Neural progenitor cell (in vitro differentiated cells): Measurements from ENCODE around the gene ADORA2A. TPM values are rescaled to one million over a fixed set of nuclear protein-coding genes. Genes with fewer than 3 reads are reported as not detected.
A peak's percentile ranks its signal among the peaks of the same experiment; 100 is the strongest.

Source experiments
- DNase-seq: peaks from one replicate; pipeline ENCODE4 v3.0.0-alpha.2; 2016; ENCODE audit warnings: low spot score
- H2AFZ ChIP-seq: fragments of 200-600 bp; sonication (generic); replicated peaks from 2 replicates; pipeline ENCODE4 v1.6.1; 2016; ENCODE audit warnings: antibody characterized with exemption
- H3F3A ChIP-seq: fragments of 200-600 bp; sonication (generic); 2 replicates; pipeline ENCODE4 v1.6.1; 2016; ENCODE audit warnings: antibody characterized with exemption, low read depth
- H3K27ac ChIP-seq: fragments of 200-600 bp; sonication (generic); 2 replicates; pipeline ENCODE4 v1.5.1; 2016; ENCODE audit warnings: mild to moderate bottlenecking
- H3K27me3 ChIP-seq: fragments of 200-600 bp; sonication (generic); 2 replicates; pipeline ENCODE4 v1.6.1; 2016; ENCODE audit warnings: mild to moderate bottlenecking, moderate library complexity
- H3K36me3 ChIP-seq: fragments of 200-600 bp; sonication (generic); 2 replicates; pipeline ENCODE4 v1.5.1; 2016
- H3K4me1 ChIP-seq: fragments of 200-600 bp; sonication (generic); 2 replicates; pipeline ENCODE4 v1.6.1; 2016; ENCODE audit warnings: mixed run types
- H3K4me2 ChIP-seq: fragments of 200-600 bp; sonication (generic); 2 replicates; pipeline ENCODE4 v1.6.1; 2016
- H3K4me3 ChIP-seq: fragments of 200-600 bp; sonication (generic); 2 replicates; pipeline ENCODE4 v1.5.1; 2016
- H3K79me2 ChIP-seq: fragments of 200-600 bp; sonication (generic); 2 replicates; pipeline ENCODE4 v1.6.1; 2016; ENCODE audit warnings: low read depth
- H3K9ac ChIP-seq: fragments of 200-600 bp; sonication (generic); 2 replicates; pipeline ENCODE4 v1.6.1; 2016
- H3K9me3 ChIP-seq: fragments of 200-600 bp; sonication (generic); 2 replicates; pipeline ENCODE4 v1.5.1; 2016; ENCODE audit warnings: low read depth
- H4K20me1 ChIP-seq: fragments of 200-600 bp; sonication (generic); 2 replicates; pipeline ENCODE4 v1.6.1; 2016; ENCODE audit warnings: low read depth
- H3K27ac Mint-ChIP-seq: 3 replicates; pipeline ENCODE4 v1.8.0; 2021; ENCODE audit warnings: mixed read lengths
- H3K27me3 Mint-ChIP-seq: 2 replicates; pipeline ENCODE4 v1.8.0; 2022; ENCODE audit warnings: low read depth, mild to moderate bottlenecking, inconsistent platforms, moderate library complexity, mixed read lengths; ENCODE audit not compliant: insufficient read depth
- H3K36me3 Mint-ChIP-seq: 3 replicates; pipeline ENCODE4 v1.8.0; 2021; ENCODE audit warnings: mixed read lengths
- H3K4me1 Mint-ChIP-seq: 3 replicates; pipeline ENCODE4 v1.8.0; 2021; ENCODE audit warnings: mixed read lengths
- H3K4me3 Mint-ChIP-seq: 3 replicates; pipeline ENCODE4 v1.8.0; 2021; ENCODE audit warnings: mild to moderate bottlenecking, moderate library complexity, mixed read lengths
- H3K9me3 Mint-ChIP-seq: 3 replicates; pipeline ENCODE4 v1.8.0; 2020; ENCODE audit warnings: mixed read lengths
- CTCF ChIP-seq: fragments of 200-600 bp; sonication (generic); IDR thresholded peaks from 2 replicates; pipeline ENCODE4 v1.5.1; 2017; ENCODE audit warnings: antibody characterized with exemption, mild to moderate bottlenecking
- EZH2 ChIP-seq: fragments of 200-600 bp; sonication (generic); IDR thresholded peaks from 2 replicates; pipeline ENCODE4 v1.6.1; 2017; ENCODE audit warnings: antibody characterized with exemption, mild to moderate bottlenecking, moderate library complexity
- EZH2phosphoT487 ChIP-seq: fragments of 200-600 bp; sonication (generic); IDR thresholded peaks from 2 replicates; pipeline ENCODE4 v1.6.1; 2017; ENCODE audit warnings: antibody characterized with exemption
- total RNA-seq: library from RNA; depleted of rRNA; stranded (reverse); fragments of >200 nt; gene quantifications from 2 replicates; pipeline ENCODE4 v1.2.3, GENCODE V29; 2015; ENCODE audit warnings: low replicate concordance

ADORA2A gene
- total RNA-seq, 1 donor from 2014 or later, result 0.51 TPM

GRCh38 chr22:24424901-24425775, 2.3 kb upstream of the ADORA2A start:
- H3K27ac ChIP-seq, result no peak overlapping the region
- no peaks in the 10 kb centered on the region for H3K9me3 Mint-ChIP-seq
- H3K36me3 Mint-ChIP-seq, result no peaks in the 10 kb centered on the region

GRCh38 chr22:24426436-24426835, 963 bp upstream of the ADORA2A start:
- H3K27ac Mint-ChIP-seq, result no peak overlapping the region
- Histone ChIP-seq H2AFZ (no peak overlapping the region), H3K4me3 (no peak overlapping the region), H4K20me1 (no peaks in the 10 kb centered on the region), H3F3A (peaks cover 8% of the 10 kb centered on the region), H3K36me3 (no peaks in the 10 kb centered on the region), H3K9ac (no peak overlapping the region), H3K27me3 (peaks cover 53% of the 10 kb centered on the region), H3K9me3 (no peaks in the 10 kb centered on the region), H3K4me2 (no peak overlapping the region), H3K27ac (no peak overlapping the region), H3K4me1 (peaks cover 5% of the 10 kb centered on the region), H3K79me2 (no peaks in the 10 kb centered on the region)
- peaks cover 24% of the 10 kb centered on the region for H3K4me1 Mint-ChIP-seq
- no peaks in the 10 kb centered on the region for H3K36me3 Mint-ChIP-seq
- H3K27me3 Mint-ChIP-seq, result peaks cover 31% of the 10 kb centered on the region
- no peaks in the 10 kb centered on the region for H3K9me3 Mint-ChIP-seq
- H3K4me3 Mint-ChIP-seq, result peak overlapping the region; percentile 30
- no peak for TF ChIP-seq EZH2phosphoT487
- no peak for TF ChIP-seq CTCF
- TF ChIP-seq EZH2, result no peak
- no peak for DNase-seq

More at GRCh38 chr22:24424901-24425775, 2.3 kb upstream of the ADORA2A start:
- peak overlapping the region; percentile 95 for H3K4me2 ChIP-seq
- no peak for DNase-seq
- peaks cover 8% of the 10 kb centered on the region for H3F3A ChIP-seq
- Mint-ChIP-seq H3K4me3 (peak overlapping the region; percentile 82), H3K27me3 (peaks cover 36% of the 10 kb centered on the region), H3K4me1 (peaks cover 23% of the 10 kb centered on the region), H3K27ac (no peak overlapping the region)
- H2AFZ ChIP-seq, result peak overlapping the region; percentile 52
- TF ChIP-seq CTCF, result no peak
- no peak for TF ChIP-seq EZH2
- TF ChIP-seq EZH2phosphoT487, result no peak
- H3K36me3 ChIP-seq, result no peaks in the 10 kb centered on the region
- H3K4me3 ChIP-seq, result no peak overlapping the region
- H4K20me1 ChIP-seq, result no peaks in the 10 kb centered on the region
- H3K9ac ChIP-seq, result no peak overlapping the region
- H3K79me2 ChIP-seq, result no peaks in the 10 kb centered on the region
- peaks cover 13% of the 10 kb centered on the region for H3K4me1 ChIP-seq
- peaks cover 53% of the 10 kb centered on the region for H3K27me3 ChIP-seq
- H3K9me3 ChIP-seq, result no peaks in the 10 kb centered on the region

- no peak overlapping the region for H3K27ac ChIP-seq
- Mint-ChIP-seq H3K36me3 (no peaks in the 10 kb centered on the region), H3K9me3 (no peaks in the 10 kb centered on the region), H3K4me1 (peaks cover 25% of the 10 kb centered on the region), H3K4me3 (no peak overlapping the region), H3K27ac (no peak overlapping the region), H3K27me3 (peaks cover 30% of the 10 kb centered on the region)
- H3K9me3 ChIP-seq, result no peaks in the 10 kb centered on the region
- no peak for TF ChIP-seq EZH2
- TF ChIP-seq CTCF, result no peak
- TF ChIP-seq EZH2phosphoT487, result no peak
- no peaks in the 10 kb centered on the region for H3K79me2 ChIP-seq
- H3K36me3 ChIP-seq, result no peaks in the 10 kb centered on the region
- DNase-seq, result no peak
- no peak overlapping the region for H3K4me3 ChIP-seq
- no peaks in the 10 kb centered on the region for H4K20me1 ChIP-seq
- H3K27me3 ChIP-seq, result peaks cover 53% of the 10 kb centered on the region
- peaks cover 5% of the 10 kb centered on the region for H3K4me1 ChIP-seq
- peaks cover 8% of the 10 kb centered on the region for H3F3A ChIP-seq
- H3K4me2 ChIP-seq, result no peak overlapping the region
- no peak overlapping the region for H3K9ac ChIP-seq
- no peak overlapping the region for H2AFZ ChIP-seq
Measured at GRCh38 chr22:24426851-24427499, 424 bp upstream of the ADORA2A start.
